Sigmoid colon (tissue), 7 donors: ENCODE measurements around the gene ASCL1. TPM values are rescaled to one million over a fixed set of nuclear protein-coding genes. Genes with fewer than 3 reads are reported as not detected.
A peak's percentile ranks its signal among the peaks of the same experiment; 100 is the strongest.

Experiments
- DNase-seq: peaks from one replicate; pipeline ENCODE4 v3.0.0-alpha.2; 2019
- H3K27ac ChIP-seq, 4 donors: fragments of 200-600 bp; sonication (generic); one replicate each; pipeline ENCODE4 v1.5.1; 2016 to 2019; ENCODE audit warnings: mild to moderate bottlenecking in 1 of 4
- H3K27me3 ChIP-seq, 3 donors: fragments of 200-600 bp; sonication (generic); one replicate each; pipeline ENCODE4 v1.5.1; 2019; ENCODE audit warnings: mild to moderate bottlenecking in 1 of 3
- H3K36me3 ChIP-seq, 4 donors: fragments of 200-600 bp; sonication (generic); one replicate each; pipeline ENCODE4 v1.5.1; 2016 to 2019
- H3K4me1 ChIP-seq, 4 donors: fragments of 200-600 bp; sonication (generic); one replicate each; pipeline ENCODE4 v1.5.1; 2017 to 2019
- H3K4me3 ChIP-seq, 4 donors: fragments of 200-600 bp; sonication (generic); one replicate each; pipeline ENCODE4 v1.5.1; 2017 to 2019; ENCODE audit warnings: mild to moderate bottlenecking in 2 of 4, moderate library complexity in 1 of 4
- H3K9me3 ChIP-seq, 4 donors: fragments of 200-600 bp in 3 of 4; sonication (generic) in 3 of 4; one replicate each; pipeline versions ENCODE4 v1.5.1 to v1.6.1; 2013 to 2019
- CTCF ChIP-seq, 4 experiments: fragments of 450-650 bp in 3 of 4; fragments of 200-600 bp in 1 of 4; IDR thresholded peaks; one replicate each; pipeline ENCODE4 v1.5.1; 2016 to 2019; ENCODE audit warnings: antibody characterized with exemption in 4 of 4, mild to moderate bottlenecking in 3 of 4, moderate library complexity in 2 of 4
- EP300 ChIP-seq, 4 donors: sonication (generic); formaldehyde crosslinking; IDR thresholded peaks; one replicate each; pipeline ENCODE4 v1.6.1; 2017; ENCODE audit warnings: antibody characterized with exemption in 4 of 4
- POLR2A ChIP-seq, 2 donors: fragments of 450-650 bp; IDR thresholded peaks; one replicate each; pipeline ENCODE4 v1.6.1; 2016; ENCODE audit warnings: antibody characterized with exemption in 2 of 2, mild to moderate bottlenecking in 2 of 2, moderate library complexity in 2 of 2
- POLR2AphosphoS5 ChIP-seq, 4 donors: sonication (generic); formaldehyde crosslinking; IDR thresholded peaks; one replicate each; pipeline ENCODE4 v1.6.1; 2017; ENCODE audit warnings: antibody characterized with exemption in 4 of 4
- WGBS, 2 donors: extraction: QIAGEN DNeasy Blood & Tissue Kit; methylation state at CpG; one replicate each; pipeline ENCODE4 v1.1.7; 2013; 5-methylcytosine and 5-hydroxymethylcytosine counted together
- intact Hi-C: fragments of 100-400 bp; cut with DNase I; formaldehyde crosslinking; loops from one replicate; pipeline ENCODE4 v1.15.1; 2023
- polyA plus RNA-seq, 3 donors: library from polyadenylated mRNA; stranded (reverse); fragments of 200-250 nt; gene quantifications; one replicate each; pipeline ENCODE4 v1.2.3, GENCODE V29; 2013
- total RNA-seq, 4 donors: library from RNA; depleted of rRNA; stranded (reverse); fragments of >200 nt; gene quantifications; one replicate each; pipeline ENCODE4 v1.1.0, GENCODE V29; 2016
- donor health status: healthy with polysubstance abuse.
- donor health status: Bipolar disorder and iron deficiency.
- donor health status: healthy.

The ASCL1 gene
- total RNA-seq (under 1 TPM in 2 of 4 donors, not detected in 2; under 0.01 to 0.55 TPM), polyA plus RNA-seq (under 1 TPM in 2 of 3 donors, not detected in 1; 0.09 to 0.60 TPM)

GRCh38 chr12:102957339-102958050 is at the start of gene ASCL1:
ASCL1 (plus strand) TSS chr12:102957674; CDS start chr12:102958245, 571 bp downstream.
- H3K27me3 ChIP-seq: peaks cover 29 to 97% (median 71%) of the 10 kb centered on the region in 3 donors

GRCh38 chr12:102907918-102908317 is 49.6 kb upstream of the ASCL1 start:
- no peak for DNase-seq
- Histone ChIP-seq H3K4me3 (no peak overlapping the region), H3K36me3 (no peaks in the 10 kb centered on the region), H3K4me1 (no peaks in the 10 kb centered on the region), H3K27me3 (no peaks in the 10 kb centered on the region), H3K9me3 (no peaks in the 10 kb centered on the region), H3K27ac (no peak overlapping the region)
- TF ChIP-seq POLR2A (IDR thresholded peaks at IDR 0.05) (no peak), EP300 (IDR thresholded peaks at IDR 0.05) (no peak), POLR2AphosphoS5 (IDR thresholded peaks at IDR 0.05) (no peak), CTCF (IDR thresholded peaks at IDR 0.05) (no peak)
- intact Hi-C loops: no loop called here
- 77 to 86% methylated on average over 4 of the region's 4 CpGs for WGBS, 2 donors

More at GRCh38 chr12:102957339-102958050, at the start of gene ASCL1:
- Histone ChIP-seq H3K4me1 (peaks cover 0 to 35% (median 34%) of the 10 kb centered on the region in 4 donors), H3K36me3 (no peaks in the 10 kb centered on the region), H3K9me3 (no peaks in the 10 kb centered on the region), H3K27ac (no peak within 1 kb of the TSS), H3K4me3 (peak within 1 kb of the TSS; percentile 10 to 49 (median 45))
- no peak for TF ChIP-seq POLR2AphosphoS5 (IDR thresholded peaks at IDR 0.05)
- TF ChIP-seq EP300 (IDR thresholded peaks at IDR 0.05): no peak
- no peak for TF ChIP-seq CTCF (IDR thresholded peaks at IDR 0.05)
- TF ChIP-seq POLR2A (IDR thresholded peaks at IDR 0.05): no peak
- no peak for DNase-seq
- intact Hi-C loops: no loop called here
- 1 to 2% methylated on average over 52 of the region's 52 CpGs for WGBS, 2 donors

GRCh38 chr12:102910137-102910536 is 47.3 kb upstream of the ASCL1 start:
- intact Hi-C loops: no loop called here
- TF ChIP-seq POLR2A (IDR thresholded peaks at IDR 0.05) (no peak), EP300 (IDR thresholded peaks at IDR 0.05) (no peak), POLR2AphosphoS5 (IDR thresholded peaks at IDR 0.05) (no peak), CTCF (IDR thresholded peaks at IDR 0.05) (no peak)
- no peak for DNase-seq
- Histone ChIP-seq H3K36me3 (no peaks in the 10 kb centered on the region), H3K27ac (no peak overlapping the region), H3K4me3 (no peak overlapping the region), H3K9me3 (no peaks in the 10 kb centered on the region), H3K27me3 (no peaks in the 10 kb centered on the region), H3K4me1 (no peaks in the 10 kb centered on the region)
- WGBS, 2 donors: 83 to 85% methylated on average over 7 of the region's 7 CpGs

GRCh38 chr12:102910792-102911191 is 46.7 kb upstream of the ASCL1 start:
- no peak overlapping the region for H3K4me3 ChIP-seq
- no peaks in the 10 kb centered on the region for H3K4me1 ChIP-seq
- no peaks in the 10 kb centered on the region for H3K9me3 ChIP-seq
- intact Hi-C loops: no loop called here
- no peak for TF ChIP-seq CTCF (IDR thresholded peaks at IDR 0.05)
- H3K36me3 ChIP-seq: no peaks in the 10 kb centered on the region
- DNase-seq: no peak
- no peak overlapping the region for H3K27ac ChIP-seq
- no peaks in the 10 kb centered on the region for H3K27me3 ChIP-seq
- 79 to 92% methylated on average over 4 of the region's 4 CpGs for WGBS, 2 donors

- no peaks in the 10 kb centered on the region for H3K36me3 ChIP-seq
Measured at GRCh38 chr12:102911320-102911719, 46.2 kb upstream of the ASCL1 start.

More at GRCh38 chr12:102911320-102911719, 46.2 kb upstream of the ASCL1 start:
- no peak for TF ChIP-seq POLR2AphosphoS5 (IDR thresholded peaks at IDR 0.05)
- Histone ChIP-seq H3K9me3 (no peaks in the 10 kb centered on the region), H3K4me3 (no peak overlapping the region), H3K27ac (no peak overlapping the region), H3K4me1 (no peaks in the 10 kb centered on the region), H3K27me3 (no peaks in the 10 kb centered on the region)
- 67 to 78% methylated on average over 3 of the region's 3 CpGs for WGBS, 2 donors
- no peak for DNase-seq
- intact Hi-C loops: no loop called here
